Vagina (tissue), 2 donors: ENCODE data around the gene PHAF1.

Experiments
- CTCF ChIP-seq, 3 experiments: fragments of 450-650 bp in 2 of 3; fragments of 200-600 bp in 1 of 3; sonication (generic) in 1 of 3; IDR thresholded peaks; one replicate each; pipeline ENCODE4 v1.5.1; 2017 to 2019; ENCODE audit warnings: antibody characterized with exemption in 3 of 3, mild to moderate bottlenecking in 2 of 3, moderate library complexity in 2 of 3
- POLR2AphosphoS5 ChIP-seq, 2 donors: sonication (generic); formaldehyde crosslinking; IDR thresholded peaks; one replicate each; pipeline ENCODE4 v1.9.0; 2017; ENCODE audit warnings: antibody characterized with exemption in 2 of 2, mild to moderate bottlenecking in 2 of 2, low read depth in 1 of 2; ENCODE audit not compliant: insufficient read depth in 1 of 2

- TF ChIP-seq CTCF (IDR thresholded peaks at IDR 0.05) (no peak), POLR2AphosphoS5 (IDR thresholded peaks at IDR 0.05; ENCODE audit: insufficient read depth in 1 of 2, low read depth in 1 of 2) (no peak)
Measured at GRCh38 chr16:67098599-67098998, 11.1 kb upstream of the PHAF1 start.
